ENCODE data around the gene B3GALT5. TPM values are rescaled to one million over a fixed set of nuclear protein-coding genes. Genes with fewer than 3 reads are reported as not detected.

Gene B3GALT5
- polyA plus RNA-seq, 1 donor (not counting 4 experiments of a cell fraction or from before 2014, with no cell fraction given): not detected

GRCh38 chr21:39593522-39593921 lies 19.2 kb upstream of the B3GALT5 start:
- no peak overlapping the region for H2AFZ ChIP-seq (ENCODE audit: control insufficient read depth, low read length)
- TF ChIP-seq EZH2 (IDR thresholded peaks at IDR 0.05; ENCODE audit: low read length): no peak
- TF ChIP-seq CTCF (optimal IDR thresholded peaks at IDR 0.05 in 1 of 3, IDR thresholded peaks at IDR 0.05 in 1 of 3, conservative IDR thresholded peaks at IDR 0.05 in 1 of 3; ENCODE audit: extremely low read depth in 1 of 3, insufficient read depth in 2 of 3, low read length in 3 of 3): no peak
- no peak for DNase-seq (ENCODE audit: low read depth, low spot score)

GRCh38 chr21:39595465-39595864 lies 17.3 kb upstream of the B3GALT5 start:
- H3K27ac ChIP-seq (ENCODE audit: control insufficient read depth, insufficient read depth, low read length): no peak overlapping the region
- H2AFZ ChIP-seq (ENCODE audit: control insufficient read depth, low read length): no peak overlapping the region
- no peaks in the 10 kb centered on the region for H4K20me1 ChIP-seq (ENCODE audit: control insufficient read depth, extremely low read depth, insufficient read depth, low read length)
- no peaks in the 10 kb centered on the region for H3K27me3 ChIP-seq (ENCODE audit: control insufficient read depth, extremely low read depth, insufficient read depth, low read length)
- no peak overlapping the region for H3K4me3 ChIP-seq (ENCODE audit: control insufficient read depth in 2 of 3, extremely low read depth in 1 of 3, insufficient read depth in 2 of 3, low read depth in 1 of 3, low read length in 3 of 3)
- DNase-seq (ENCODE audit: low read depth, low spot score): no peak
- no peaks in the 10 kb centered on the region for H3K36me3 ChIP-seq (ENCODE audit: control insufficient read depth in 2 of 2, extremely low read depth in 1 of 2, insufficient read depth in 2 of 2, low read length in 2 of 2)
- no peaks in the 10 kb centered on the region for H3K79me2 ChIP-seq (ENCODE audit: control insufficient read depth, insufficient read depth, low read length)
- no peaks in the 10 kb centered on the region for H3K4me1 ChIP-seq (ENCODE audit: control insufficient read depth, extremely low read depth, insufficient read depth, low read length)
- no peak overlapping the region for H3K4me2 ChIP-seq (ENCODE audit: control insufficient read depth, extremely low read depth, insufficient read depth, low read depth, low read length)
- H3K9me1 ChIP-seq (ENCODE audit: control insufficient read depth, extremely low read depth, insufficient read depth, low read length): no peaks in the 10 kb centered on the region
- FAIRE-seq: no peak
- dilution Hi-C loops (cut with MboI; ENCODE audit: extremely low pct_ligation_motif_present, low sequenced_read_pairs): no loop called here
- TF ChIP-seq EZH2 (IDR thresholded peaks at IDR 0.05; ENCODE audit: low read length) (no peak), CTCF (optimal IDR thresholded peaks at IDR 0.05 in 1 of 3, IDR thresholded peaks at IDR 0.05 in 1 of 3, conservative IDR thresholded peaks at IDR 0.05 in 1 of 3; ENCODE audit: extremely low read depth in 1 of 3, insufficient read depth in 2 of 3, low read length in 3 of 3) (no peak)
- H3K9ac ChIP-seq (ENCODE audit: control insufficient read depth, extremely low read depth, insufficient read depth, low read length): no peak overlapping the region
- H3K9me3 ChIP-seq (ENCODE audit: control insufficient read depth, low read depth, low read length): no peaks in the 10 kb centered on the region

More at GRCh38 chr21:39593522-39593921, 19.2 kb upstream of the B3GALT5 start:
- H3K27me3 ChIP-seq (ENCODE audit: control insufficient read depth, extremely low read depth, insufficient read depth, low read length): no peaks in the 10 kb centered on the region
- no peaks in the 10 kb centered on the region for H3K9me1 ChIP-seq (ENCODE audit: control insufficient read depth, extremely low read depth, insufficient read depth, low read length)
- H3K27ac ChIP-seq (ENCODE audit: control insufficient read depth, insufficient read depth, low read length): no peak overlapping the region
- no peaks in the 10 kb centered on the region for H3K79me2 ChIP-seq (ENCODE audit: control insufficient read depth, insufficient read depth, low read length)
- H3K4me3 ChIP-seq (ENCODE audit: control insufficient read depth in 2 of 3, extremely low read depth in 1 of 3, insufficient read depth in 2 of 3, low read depth in 1 of 3, low read length in 3 of 3): no peak overlapping the region
- dilution Hi-C loops (cut with MboI; ENCODE audit: extremely low pct_ligation_motif_present, low sequenced_read_pairs): no loop called here
- H4K20me1 ChIP-seq (ENCODE audit: control insufficient read depth, extremely low read depth, insufficient read depth, low read length): no peaks in the 10 kb centered on the region
- no peak overlapping the region for H3K4me2 ChIP-seq (ENCODE audit: control insufficient read depth, extremely low read depth, insufficient read depth, low read depth, low read length)
- FAIRE-seq: no peak
- no peaks in the 10 kb centered on the region for H3K9me3 ChIP-seq (ENCODE audit: control insufficient read depth, low read depth, low read length)
- H3K36me3 ChIP-seq (ENCODE audit: control insufficient read depth in 2 of 2, extremely low read depth in 1 of 2, insufficient read depth in 2 of 2, low read length in 2 of 2): no peaks in the 10 kb centered on the region
- no peaks in the 10 kb centered on the region for H3K4me1 ChIP-seq (ENCODE audit: control insufficient read depth, extremely low read depth, insufficient read depth, low read length)
- no peak overlapping the region for H3K9ac ChIP-seq (ENCODE audit: control insufficient read depth, extremely low read depth, insufficient read depth, low read length)
